Stimulated activated CD8-positive, alpha-beta memory T cell treated with anti-CD3 and anti-CD28 coated beads, Interleukin-2, amount 100 ng/mL, for 1 hour (primary cell): ENCODE results near the gene PTPRG.
"Not testable (repeated sequence)": the region's sequence is repeated elsewhere in the genome, so short reads cannot be mapped to it uniquely, and the experiment has no call there.

Experiments used
- DNase-seq, 2 donors: peaks; one replicate each; pipeline ENCODE4 v3.0.0-alpha.2; 2020; ENCODE audit warnings: low read depth in 2 of 2

Gene PTPRG

DNA sequence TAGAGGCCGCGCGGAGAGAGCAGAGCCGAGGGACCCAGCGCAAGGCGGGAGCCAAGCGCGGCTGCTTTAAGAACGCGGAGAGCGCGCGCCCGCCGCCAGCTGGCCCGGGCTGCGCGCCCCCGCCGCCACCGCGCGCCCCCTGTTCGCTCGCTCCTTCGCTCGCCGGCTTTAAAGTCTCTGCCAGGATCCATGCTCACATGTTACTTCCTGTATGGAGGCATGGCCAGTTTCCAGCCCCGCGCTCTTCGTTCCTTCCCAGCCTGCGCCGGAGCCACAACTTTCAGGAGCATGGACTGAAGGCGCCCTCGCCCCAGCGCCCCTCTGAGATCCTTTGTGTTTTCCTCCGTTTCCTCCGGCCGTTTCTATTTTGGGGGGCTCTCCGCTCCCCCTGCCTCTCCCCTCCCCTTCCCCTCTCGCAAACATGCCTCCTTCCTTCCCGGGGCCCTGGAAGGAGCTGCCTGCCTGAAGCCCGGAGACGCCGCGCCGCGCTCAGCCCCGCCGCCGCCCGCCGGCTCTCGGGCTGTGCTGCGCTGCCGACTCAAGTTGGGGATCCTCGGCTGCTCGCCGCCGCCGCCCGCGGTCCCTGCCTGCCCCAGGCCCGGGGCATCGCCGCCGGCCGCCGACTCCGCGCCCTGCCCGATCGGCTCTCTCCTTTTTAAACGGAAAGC is at the start of gene PTPRG:
Gene PTPRG, plus strand, starts transcription at position 198 of the 668 bp plus-strand sequence. CDS start 717 bp downstream, outside the sequence.
- no peak for DNase-seq

GRCh38 chr3:61518590-61518989 is 42.8 kb upstream of the PTPRG start:
- no peak for DNase-seq

DNA sequence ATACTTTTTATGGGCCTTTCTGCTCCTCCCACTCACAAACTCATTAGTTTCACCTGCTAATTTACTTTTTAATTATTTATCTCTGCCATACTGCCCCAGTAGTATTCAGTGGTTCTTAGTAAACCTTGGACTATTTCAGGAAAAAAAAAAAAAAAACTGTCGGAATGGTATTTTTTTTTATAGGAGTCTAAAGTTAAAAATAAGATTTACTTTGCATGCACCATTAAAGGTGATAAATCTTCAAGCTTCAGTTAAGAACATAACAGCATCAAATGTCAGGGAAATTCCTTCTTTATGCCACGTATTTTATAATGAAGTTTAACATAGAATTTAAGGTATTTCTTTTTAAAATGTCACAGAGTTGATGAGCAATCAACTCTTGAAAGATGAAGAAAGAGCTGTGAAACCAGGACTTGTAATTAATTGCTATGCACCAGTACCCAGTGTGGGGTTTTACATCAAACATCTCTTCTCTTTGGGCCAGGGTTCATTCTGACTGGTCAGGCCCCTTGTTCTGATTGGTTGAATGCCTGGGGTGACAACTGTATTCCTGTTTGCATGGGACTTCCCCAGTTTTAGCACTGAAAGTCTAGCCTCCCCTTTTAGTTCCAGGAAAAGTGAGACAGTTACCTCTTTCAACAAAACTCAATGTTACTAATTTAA is 40.3 kb upstream of the PTPRG start:
- no peak for DNase-seq

GRCh38 chr3:61522060-61522459 is 39.3 kb upstream of the PTPRG start:
- no peak for DNase-seq

- no peak for DNase-seq
These were observed 38.7 kb upstream of the PTPRG start for GRCh38 chr3:61522626-61523025.

- DNase-seq: no peak
These were observed 36.4 kb upstream of the PTPRG start for GRCh38 chr3:61524933-61525332.

- DNase-seq: no peak
These were observed 35.1 kb upstream of the PTPRG start for GRCh38 chr3:61526308-61526707.

DNA sequence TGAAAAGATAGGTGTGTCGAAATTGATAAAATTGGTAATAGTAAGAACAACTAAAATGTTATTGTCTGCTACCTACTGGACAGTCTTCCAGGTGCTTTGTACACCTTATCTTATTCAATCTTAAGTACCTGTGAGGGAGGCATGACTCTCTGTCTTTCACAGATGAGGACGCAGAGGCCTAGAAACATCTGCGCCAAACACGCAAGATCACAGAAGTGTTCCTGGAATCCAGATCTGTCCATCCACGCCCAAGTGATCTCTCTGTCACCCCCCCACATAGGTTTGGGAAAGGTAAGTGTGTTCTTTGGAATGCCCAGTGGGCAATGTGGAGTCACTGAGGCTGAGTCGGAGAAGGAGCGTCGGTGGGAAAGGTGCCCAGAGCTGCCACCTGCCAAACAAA is 34.4 kb upstream of the PTPRG start:
- DNase-seq: no peak

DNA sequence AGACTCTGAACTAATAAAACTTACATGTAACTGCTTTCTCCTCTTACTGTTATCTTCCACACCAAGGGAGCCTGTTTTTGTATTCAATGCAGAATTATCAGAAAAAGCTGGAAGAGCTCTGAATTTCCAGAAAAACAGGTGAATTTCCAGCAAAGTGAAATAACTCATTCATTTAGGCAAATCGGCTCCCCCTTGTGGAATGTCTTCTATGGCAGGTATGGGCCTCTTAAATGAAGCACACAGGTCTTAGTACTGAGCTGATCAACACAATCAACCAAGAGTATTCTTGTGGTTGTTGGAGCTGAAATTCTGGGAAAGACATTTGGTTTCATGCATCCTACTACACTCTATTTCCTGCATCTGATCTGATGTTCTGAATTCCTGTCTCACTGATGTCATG is 31.0 kb upstream of the PTPRG start:
- no peak for DNase-seq

DNA sequence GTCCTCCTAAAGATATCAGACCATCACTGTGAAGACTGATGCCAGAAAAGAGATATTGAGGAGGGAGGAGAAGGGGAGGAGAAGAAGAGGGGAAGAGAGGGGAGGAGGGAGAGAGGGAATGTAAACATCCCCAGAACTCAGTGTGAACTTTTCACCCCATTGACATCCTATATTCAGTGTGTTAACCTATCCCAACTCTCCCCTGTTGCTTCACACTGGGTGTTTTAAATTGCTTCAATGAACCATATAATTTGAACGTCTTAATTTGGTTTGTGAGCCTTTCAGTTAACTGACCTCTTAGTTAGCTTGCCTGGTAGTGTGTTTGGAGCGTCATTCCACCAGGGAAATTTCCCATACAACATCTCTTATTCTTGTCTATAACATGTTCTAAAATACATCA is 29.8 kb upstream of the PTPRG start:
- DNase-seq: no peak

GRCh38 chr3:61532739-61533500 is 28.5 kb upstream of the PTPRG start:
- no peak for DNase-seq

DNA sequence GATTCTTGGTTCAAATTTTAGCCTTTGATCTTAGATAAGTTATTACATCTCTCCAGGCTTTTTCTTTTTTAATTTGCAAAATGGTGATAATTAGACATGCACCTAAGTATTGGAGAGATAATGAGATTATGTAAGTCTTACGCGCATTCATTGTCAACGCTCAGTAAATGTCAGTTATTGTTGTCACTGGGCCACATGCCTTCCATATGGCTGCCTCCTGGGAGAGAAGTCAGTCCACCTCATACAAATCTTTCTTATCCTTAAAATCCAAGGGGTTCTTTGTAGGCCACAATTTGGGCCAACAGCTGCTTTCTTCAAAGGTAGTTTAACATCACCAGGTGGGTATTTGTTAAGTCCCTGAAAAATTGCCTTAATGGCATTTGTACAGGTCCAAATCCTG is 25.5 kb upstream of the PTPRG start:
- DNase-seq: no peak

DNA sequence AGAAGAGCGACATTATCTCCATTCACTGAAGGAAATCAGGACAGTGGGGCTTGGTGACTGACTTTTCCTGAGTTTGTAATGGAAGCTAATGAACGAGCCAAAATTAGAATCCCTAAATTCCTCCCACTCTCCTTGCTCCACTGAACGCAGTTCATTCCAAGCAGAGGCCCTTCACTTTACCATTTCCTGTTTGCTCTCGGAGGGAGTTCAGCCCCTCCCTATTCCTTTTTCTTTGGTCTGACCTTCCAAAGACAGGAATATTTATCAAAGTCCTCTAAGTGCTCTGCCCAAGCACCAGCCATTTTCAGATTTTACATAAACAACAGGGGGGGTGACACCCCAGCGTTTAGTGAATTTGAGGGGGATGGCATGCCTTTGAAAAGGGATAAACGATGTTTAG is 24.0 kb upstream of the PTPRG start:
- no peak for DNase-seq

DNA sequence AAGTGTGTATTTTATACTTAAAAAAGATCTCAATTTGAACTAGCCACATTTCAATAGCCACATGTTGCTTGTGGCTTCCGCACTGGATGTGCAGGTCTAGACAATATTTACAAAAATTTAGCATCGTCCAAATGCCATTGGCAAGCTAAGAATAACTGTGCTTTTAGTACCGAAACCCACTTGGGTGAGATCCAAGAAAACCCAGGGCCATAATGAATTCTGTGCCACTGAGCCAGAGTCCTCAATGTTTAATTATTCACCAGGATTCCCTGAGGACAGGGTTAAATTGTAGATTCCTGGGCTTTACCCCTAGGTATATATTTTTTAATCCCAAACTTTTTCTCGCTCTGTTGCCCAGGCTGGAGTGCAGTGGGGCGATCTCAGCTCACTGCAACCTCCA is 22.9 kb upstream of the PTPRG start:
- DNase-seq: no peak

DNA sequence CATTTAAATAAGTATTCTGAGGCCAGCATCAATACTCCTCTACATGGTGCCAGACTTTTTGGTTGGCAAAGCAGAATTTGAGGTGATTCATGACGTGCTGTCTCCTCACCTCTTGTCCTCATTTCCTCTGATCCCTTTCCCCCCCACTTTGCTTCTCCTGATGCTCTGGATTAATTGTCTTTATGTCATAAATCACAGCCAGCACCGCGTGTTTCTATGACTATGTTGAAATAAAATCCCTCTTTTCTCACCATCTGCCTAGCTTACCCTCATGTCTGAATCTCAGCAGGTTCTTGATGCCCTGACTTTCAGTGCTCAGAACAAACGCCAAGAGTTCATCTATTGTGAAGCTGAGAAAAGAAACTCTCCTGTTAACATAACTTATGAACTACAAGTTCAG is 19.7 kb upstream of the PTPRG start:
- no peak for DNase-seq

- DNase-seq: no peak
These were observed 15.7 kb upstream of the PTPRG start for GRCh38 chr3:61545716-61546115.

- DNase-seq: no peak
These were observed 13.7 kb upstream of the PTPRG start for GRCh38 chr3:61547625-61548024.

GRCh38 chr3:61552704-61553103 is 8.7 kb upstream of the PTPRG start:
- DNase-seq: not testable (repeated sequence)

DNA sequence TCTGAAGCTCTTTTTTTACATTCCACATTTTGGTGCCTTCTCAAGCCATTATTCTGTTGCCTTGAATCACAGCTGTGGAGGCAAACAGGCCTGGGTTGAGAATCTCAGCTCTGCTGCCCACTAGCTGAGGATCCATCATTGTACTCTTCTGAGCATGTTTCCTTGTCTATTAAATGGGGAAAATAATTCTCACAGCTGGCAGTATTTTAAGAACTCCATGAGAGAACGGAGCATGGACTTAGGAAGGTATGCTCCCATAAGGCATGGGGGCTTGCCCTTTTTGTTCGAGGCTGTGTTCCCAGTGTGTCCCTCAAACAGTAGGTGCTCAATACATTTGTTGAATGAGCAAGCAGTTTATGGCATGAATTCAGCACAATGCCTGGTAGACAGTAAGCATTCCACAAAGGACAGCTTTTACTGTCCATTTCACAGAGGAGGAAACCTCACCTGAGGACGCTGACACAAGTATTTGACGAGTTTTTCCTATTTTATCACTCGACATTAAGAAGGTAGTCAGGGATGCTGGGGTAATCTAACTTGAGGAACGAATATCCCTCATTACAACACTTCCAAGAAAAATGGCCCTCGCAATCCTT is 2.1 kb upstream of the PTPRG start:
- DNase-seq: no peak

GRCh38 chr3:61560517-61561373 is 626 bp upstream of the PTPRG start:
- DNase-seq: no peak

GRCh38 chr3:61562042-61562720 is 810 bp downstream of the PTPRG start:
- no peak for DNase-seq
